Activated T-helper 1 cell treated with anti-CD3 and anti-CD28 coated beads, Interleukin-12 subunit alpha, Interleukin-12 subunit beta, Interleukin-2, Interleukin-4 antibody, amounts not matched to agents 30 ng/mL and 10 ng/mL and 1 ng/mL, durations not matched to agents 14 hours and 24 hours and 36 hours (primary cell): ENCODE data around the gene RP2. TPM values are rescaled to one million over a fixed set of nuclear protein-coding genes. Genes with fewer than 3 reads are reported as not detected.

ENCODE experiments used
- DNase-seq: peaks from one replicate; pipeline ENCODE4 v3.0.0; 2021; ENCODE audit warnings: low spot score
- H3K27ac Mint-ChIP-seq: one replicate; pipeline ENCODE4 v1.8.0; 2021; ENCODE audit warnings: mild to moderate bottlenecking, mixed read lengths
- H3K27me3 Mint-ChIP-seq: one replicate; pipeline ENCODE4 v1.8.0; 2022; ENCODE audit warnings: mild to moderate bottlenecking, moderate library complexity, mixed read lengths; ENCODE audit not compliant: insufficient read depth
- H3K36me3 Mint-ChIP-seq: one replicate; pipeline ENCODE4 v1.8.0; 2021; ENCODE audit warnings: low read depth, mixed read lengths
- H3K4me1 Mint-ChIP-seq: one replicate; pipeline ENCODE4 v1.8.0; 2021; ENCODE audit warnings: low read depth, mixed read lengths
- H3K4me3 Mint-ChIP-seq: one replicate; pipeline ENCODE4 v1.8.0; 2021; ENCODE audit warnings: mild to moderate bottlenecking, moderate library complexity, mixed read lengths
- H3K9me3 Mint-ChIP-seq: one replicate; pipeline ENCODE4 v1.8.0; 2021; ENCODE audit warnings: mixed read lengths
- intact Hi-C: fragments of 100-400 bp; cut with micrococcal nuclease; formaldehyde crosslinking; loops from one replicate; pipeline ENCODE4 v1.15.1; 2024
- total RNA-seq: library from RNA; stranded (reverse); gene quantifications from 2 replicates; pipeline ENCODE4 v1.2.3, GENCODE V29; 2022

Gene RP2
- 7.1 and 7.5 TPM in 2 replicates for total RNA-seq

DNA sequence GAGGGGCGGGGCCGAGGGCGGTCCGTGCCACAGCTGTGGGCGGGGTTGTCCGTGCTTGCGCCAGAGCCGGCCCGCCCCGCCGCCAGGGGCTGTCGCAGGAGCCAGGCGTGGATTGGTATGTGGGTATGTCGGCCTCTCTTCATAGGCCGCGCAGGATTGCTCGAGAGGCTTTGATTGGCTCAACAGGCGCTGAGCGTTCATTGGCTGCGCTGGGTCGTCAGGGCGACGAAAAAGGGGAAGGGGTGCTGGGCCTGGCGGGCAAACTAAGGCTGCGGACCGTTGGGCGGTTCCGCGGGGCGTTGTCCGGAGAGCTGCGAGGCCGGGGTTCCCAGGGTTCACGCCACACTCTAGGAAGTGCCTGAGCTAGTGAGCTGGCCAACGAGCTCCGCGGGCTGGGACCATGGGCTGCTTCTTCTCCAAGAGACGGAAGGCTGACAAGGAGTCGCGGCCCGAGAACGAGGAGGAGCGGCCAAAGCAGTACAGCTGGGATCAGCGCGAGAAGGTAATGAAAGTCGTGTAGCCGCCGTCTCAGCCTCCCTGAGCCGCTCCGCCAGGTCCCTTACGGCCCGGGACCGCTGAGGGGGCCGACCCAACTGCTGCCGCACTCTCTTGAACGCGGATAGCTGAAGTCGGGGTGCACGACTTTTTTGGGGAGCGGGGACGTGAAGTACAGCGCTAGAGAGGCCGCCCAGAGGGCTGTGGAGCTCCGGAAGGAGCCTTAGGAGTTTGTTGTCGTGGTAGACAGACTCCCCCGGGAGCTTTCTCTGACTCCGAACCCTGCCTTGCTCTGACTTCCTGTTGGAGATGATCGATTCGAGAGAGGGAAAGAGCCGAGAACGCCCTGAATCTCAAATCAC, at the start of gene RP2:
Gene RP2 (plus strand): TSS at position 343 of the 857 bp plus-strand sequence. CDS start 58 bp downstream, at position 401.
- peak within 1 kb of the TSS; percentile 89 for H3K27ac Mint-ChIP-seq
- peak; percentile 79 for DNase-seq

DNA sequence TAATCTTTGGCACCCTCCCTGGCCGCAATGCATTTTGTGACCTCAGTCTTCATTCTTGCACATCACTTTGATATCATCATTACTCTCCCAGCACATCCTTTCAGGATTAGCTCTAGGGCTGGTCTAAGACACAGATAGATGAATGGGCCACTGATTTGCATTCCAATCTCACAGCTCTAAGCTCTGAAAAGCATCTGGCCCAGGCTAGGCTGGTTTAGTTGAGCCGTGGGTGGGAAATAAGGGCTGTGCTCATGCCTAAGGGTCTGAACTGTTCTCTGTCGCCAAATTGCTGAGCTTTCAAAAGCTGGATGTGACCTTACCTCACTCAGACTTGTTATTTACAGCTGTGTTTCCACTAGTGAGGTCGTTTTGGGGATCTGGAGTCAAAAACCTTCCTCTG, 47.9 kb upstream of the RP2 start:
- peaks cover 18% of the 10 kb centered on the region for H3K4me1 Mint-ChIP-seq
- intact Hi-C loops: no loop called here

More for the DNA sequence above, at the start of gene RP2:
- Mint-ChIP-seq H3K36me3 (no peaks in the 10 kb centered on the region), H3K4me3 (peak within 1 kb of the TSS; percentile 96), H3K9me3 (no peaks in the 10 kb centered on the region), H3K4me1 (no peaks in the 10 kb centered on the region), H3K27me3 (peaks cover 4% of the 10 kb centered on the region)
- intact Hi-C loops: loop anchor here (1.0 to 10.0 kb wide), 8 partner anchors 44 to 1962 kb away; partner anchors contain the start of genes CDK16, CHST7, KDM6A and NDUFB11

DNA sequence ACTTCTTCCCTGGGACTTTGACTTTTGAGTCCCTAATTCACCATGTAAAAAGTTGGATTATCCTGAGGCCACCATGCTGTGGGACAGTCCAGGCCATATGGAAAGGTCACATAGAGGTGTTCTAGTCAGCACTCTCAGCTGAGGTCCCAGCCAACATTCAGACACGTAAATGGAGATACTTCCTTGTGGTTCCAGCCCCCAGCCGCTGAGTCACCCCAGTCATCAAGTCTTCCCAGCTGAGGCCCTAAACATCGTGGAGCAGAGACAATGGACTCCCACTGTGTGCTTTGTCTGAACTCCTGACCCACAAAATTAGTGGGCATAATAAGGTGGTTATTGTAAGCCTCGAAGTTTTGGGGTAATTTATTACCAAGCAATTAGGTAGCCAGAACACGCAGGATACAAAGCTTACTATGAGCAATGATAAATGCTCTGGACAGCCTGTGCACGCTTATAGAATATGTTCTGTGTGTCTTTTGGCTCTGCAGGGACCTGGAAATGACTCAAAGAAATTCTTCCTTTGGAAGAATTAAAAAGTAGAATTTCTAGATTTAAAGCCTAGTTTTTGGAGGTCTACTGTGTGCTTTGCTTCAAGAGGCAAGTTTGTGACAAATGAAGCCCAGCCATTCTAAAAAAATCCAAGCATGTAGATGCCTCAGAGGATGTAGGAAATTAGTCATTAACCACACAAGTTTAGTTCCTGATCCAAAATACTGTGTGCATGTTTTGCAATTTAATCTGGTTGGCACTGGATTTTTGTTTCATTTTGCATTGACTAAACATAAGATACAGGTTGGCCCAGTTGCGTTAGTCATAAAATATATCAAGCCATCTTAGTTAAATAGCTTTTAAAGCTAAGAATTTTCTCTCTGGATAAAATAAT, 44.7 kb upstream of the RP2 start:
- DNase-seq: no peak
- no peaks in the 10 kb centered on the region for H3K9me3 Mint-ChIP-seq
- H3K27me3 Mint-ChIP-seq: no peaks in the 10 kb centered on the region
- H3K27ac Mint-ChIP-seq: no peak overlapping the region
- no peaks in the 10 kb centered on the region for H3K36me3 Mint-ChIP-seq
- intact Hi-C loops: loop anchor here (1.0 to 5.0 kb wide), 3 partner anchors 33 to 220 kb away; partner anchors contain the start of genes CHST7, RP2 and SLC9A7
- no peak overlapping the region for H3K4me3 Mint-ChIP-seq
- peaks cover 18% of the 10 kb centered on the region for H3K4me1 Mint-ChIP-seq

More for the DNA sequence above, 47.9 kb upstream of the RP2 start:
- no peaks in the 10 kb centered on the region for H3K9me3 Mint-ChIP-seq
- no peaks in the 10 kb centered on the region for H3K27me3 Mint-ChIP-seq
- H3K27ac Mint-ChIP-seq: no peak overlapping the region
- no peak overlapping the region for H3K4me3 Mint-ChIP-seq
- no peaks in the 10 kb centered on the region for H3K36me3 Mint-ChIP-seq
- DNase-seq: no peak

DNA sequence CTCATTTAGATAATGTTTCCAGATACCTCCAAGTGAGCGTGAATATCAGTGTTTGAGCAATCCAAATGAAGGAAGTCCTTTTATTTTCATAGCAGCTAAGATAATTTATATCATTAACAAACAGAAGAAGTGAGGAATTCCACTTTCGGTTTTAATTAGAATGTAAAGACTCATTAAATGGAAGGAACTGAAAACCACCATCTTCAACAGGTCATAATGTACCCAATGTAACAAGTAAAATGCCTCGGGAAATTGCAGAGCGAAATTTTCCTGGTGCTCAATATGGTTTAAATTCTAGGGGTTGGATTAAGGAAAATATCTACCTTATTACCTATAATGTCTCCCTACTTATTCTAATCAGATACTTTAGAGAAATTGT, 44.0 kb upstream of the RP2 start:
- intact Hi-C loops: loop anchor here (1.0 to 5.0 kb wide), 3 partner anchors 33 to 220 kb away; partner anchors contain the start of genes CHST7, RP2 and SLC9A7
- Mint-ChIP-seq H3K27ac (no peak overlapping the region), H3K27me3 (no peaks in the 10 kb centered on the region), H3K9me3 (no peaks in the 10 kb centered on the region), H3K4me1 (peaks cover 18% of the 10 kb centered on the region), H3K36me3 (no peaks in the 10 kb centered on the region), H3K4me3 (no peak overlapping the region)
- no peak for DNase-seq

DNA sequence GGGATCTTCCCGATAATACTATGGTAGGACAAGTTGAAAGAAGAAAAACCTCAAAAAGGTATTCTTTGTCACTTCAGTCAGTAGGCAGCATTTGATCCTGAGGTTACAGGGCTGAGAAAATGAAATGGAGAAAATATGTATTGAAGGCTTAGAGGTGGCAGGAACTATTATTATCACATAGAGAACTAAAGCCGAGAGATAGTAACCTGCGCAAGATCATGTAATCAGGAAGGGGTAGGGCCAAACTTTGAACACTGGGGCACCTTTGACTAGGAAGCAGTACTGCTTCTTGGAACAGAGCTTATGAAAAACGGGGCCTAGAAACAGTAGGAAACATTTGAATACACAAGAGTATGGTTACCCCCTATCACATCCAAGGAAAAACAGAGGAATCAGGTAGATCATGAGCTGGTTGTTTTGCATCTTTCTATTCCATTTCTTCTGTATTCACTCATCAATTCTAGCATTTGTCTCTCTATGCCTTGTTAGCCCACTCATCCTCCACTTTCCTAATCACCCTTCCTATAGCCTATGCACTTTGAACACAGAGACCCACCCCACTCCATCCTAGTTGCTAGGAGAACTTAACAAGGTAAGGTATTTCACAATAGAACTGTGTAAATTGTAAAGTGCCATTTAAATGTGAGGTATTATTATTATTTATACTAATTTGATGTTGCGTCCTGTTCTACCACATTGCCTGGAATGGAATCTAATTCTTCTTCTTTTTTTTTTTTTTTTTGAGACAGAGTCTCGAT, 43.3 kb upstream of the RP2 start:
- DNase-seq: no peak
- peaks cover 18% of the 10 kb centered on the region for H3K4me1 Mint-ChIP-seq
- H3K4me3 Mint-ChIP-seq: no peak overlapping the region
- H3K27me3 Mint-ChIP-seq: no peaks in the 10 kb centered on the region
- no peaks in the 10 kb centered on the region for H3K36me3 Mint-ChIP-seq
- intact Hi-C loops: loop anchor here (2.0 to 5.0 kb wide), 2 partner anchors 43 to 221 kb away; partner anchors contain the start of genes CHST7 and RP2
- no peak overlapping the region for H3K27ac Mint-ChIP-seq
- no peaks in the 10 kb centered on the region for H3K9me3 Mint-ChIP-seq

DNA sequence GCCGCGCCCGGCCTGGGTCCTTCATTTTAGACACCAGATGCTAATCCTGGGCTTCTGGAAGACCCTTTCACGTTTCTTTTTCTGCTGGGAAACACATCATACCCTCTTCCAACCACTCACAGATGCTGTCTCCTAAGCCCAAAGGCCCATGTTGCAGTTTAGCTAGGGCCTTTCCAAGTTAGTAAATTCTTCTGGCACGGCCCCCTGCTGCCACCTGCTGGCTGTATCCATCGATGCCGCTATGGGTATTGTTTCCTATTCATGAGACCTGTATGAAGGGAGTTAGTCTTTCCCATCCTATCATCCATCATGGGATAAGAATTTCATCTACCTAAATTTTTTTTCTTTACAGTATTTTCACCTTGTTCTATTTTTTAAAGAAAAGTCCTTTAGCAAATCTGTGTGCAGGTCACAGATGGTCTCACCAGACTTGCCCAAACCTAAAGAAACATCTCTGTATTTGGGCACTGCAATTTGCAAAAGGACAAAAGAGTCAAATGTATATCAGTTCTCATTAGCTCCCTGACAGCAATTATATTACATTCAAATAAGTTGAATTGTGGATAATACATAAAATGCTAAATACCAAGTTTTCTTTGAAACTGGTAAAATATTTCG, 40.2 kb upstream of the RP2 start:
- Mint-ChIP-seq H3K36me3 (no peaks in the 10 kb centered on the region), H3K4me3 (no peak overlapping the region), H3K4me1 (peaks cover 18% of the 10 kb centered on the region), H3K27me3 (no peaks in the 10 kb centered on the region), H3K9me3 (no peaks in the 10 kb centered on the region), H3K27ac (no peak overlapping the region)
- intact Hi-C loops: loop anchor here (1.0 to 2.0 kb wide), 6 partner anchors 37 to 415 kb away; partner anchors contain the start of genes SLC9A7 and ZNF674
- peak; percentile 51 for DNase-seq

DNA sequence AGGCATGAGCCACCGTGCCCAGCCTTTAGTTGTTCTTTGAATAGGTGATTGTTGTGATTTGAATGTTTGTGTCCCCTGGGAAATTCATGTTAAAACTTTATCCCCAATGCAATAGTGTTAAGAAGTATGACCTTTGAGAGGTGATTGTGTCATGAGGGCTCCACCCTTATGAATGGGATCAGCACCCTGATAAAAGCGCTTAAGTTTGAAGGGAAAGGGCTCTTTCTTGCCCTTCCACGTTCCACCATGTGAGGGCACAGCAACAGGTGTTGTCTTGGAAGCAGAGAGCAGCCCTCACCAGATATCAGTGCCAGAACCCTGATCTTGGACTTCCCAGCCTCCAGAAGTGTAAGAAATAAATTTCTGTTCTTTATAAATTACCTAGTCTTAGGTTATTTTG, 33.7 kb upstream of the RP2 start:
- Mint-ChIP-seq H3K36me3 (no peaks in the 10 kb centered on the region), H3K9me3 (no peaks in the 10 kb centered on the region), H3K27ac (no peak overlapping the region), H3K27me3 (no peaks in the 10 kb centered on the region), H3K4me3 (no peak overlapping the region), H3K4me1 (no peaks in the 10 kb centered on the region)
- intact Hi-C loops: no loop called here
- DNase-seq: no peak

DNA sequence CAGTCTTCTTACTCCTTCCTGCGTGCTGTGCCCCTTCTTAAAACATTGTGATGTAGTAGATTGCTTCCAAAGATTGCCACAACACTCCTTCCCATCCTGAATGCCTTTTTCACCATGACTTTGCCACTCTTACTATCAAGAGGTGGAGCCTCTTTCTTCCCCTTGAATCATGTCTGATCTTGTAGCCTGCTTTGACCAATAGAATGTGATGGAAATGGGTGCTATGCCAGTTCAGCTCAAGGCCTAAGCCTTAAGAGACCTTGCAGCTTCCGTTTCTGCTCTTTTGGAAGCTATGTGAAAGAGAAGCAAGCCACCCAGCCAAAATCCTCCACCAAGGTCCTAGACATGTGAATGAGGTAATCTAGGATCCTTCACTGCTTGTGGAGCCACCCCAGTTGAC, 31.6 kb upstream of the RP2 start:
- Mint-ChIP-seq H3K36me3 (no peaks in the 10 kb centered on the region), H3K4me3 (no peak overlapping the region), H3K9me3 (no peaks in the 10 kb centered on the region), H3K4me1 (no peaks in the 10 kb centered on the region), H3K27me3 (peaks cover 3% of the 10 kb centered on the region), H3K27ac (no peak overlapping the region)
- DNase-seq: no peak
- intact Hi-C loops: no loop called here

DNA sequence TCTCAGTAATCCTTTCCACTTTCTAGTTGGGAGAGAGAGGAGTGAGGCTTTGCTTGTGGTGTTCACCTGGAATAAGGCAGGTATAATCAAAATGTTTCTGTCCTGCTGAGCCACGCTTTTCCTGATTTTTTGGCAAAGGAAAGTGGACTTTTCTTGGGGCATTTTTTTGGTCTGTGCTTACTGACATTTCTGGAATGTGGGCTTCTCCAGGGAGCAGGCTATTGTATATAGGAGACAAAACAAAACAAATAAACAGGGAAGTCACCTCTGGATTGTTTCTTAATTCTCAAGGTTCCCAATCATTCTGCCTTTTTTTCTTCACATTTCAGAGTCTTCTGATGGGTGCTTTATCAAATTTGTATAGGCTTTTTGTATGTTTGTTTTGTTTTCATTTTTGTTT, 25.7 kb upstream of the RP2 start:
- Mint-ChIP-seq H3K27me3 (peaks cover 8% of the 10 kb centered on the region), H3K36me3 (no peaks in the 10 kb centered on the region), H3K4me3 (no peak overlapping the region), H3K4me1 (no peaks in the 10 kb centered on the region), H3K27ac (no peak overlapping the region), H3K9me3 (no peaks in the 10 kb centered on the region)
- DNase-seq: no peak
- intact Hi-C loops: no loop called here

DNA sequence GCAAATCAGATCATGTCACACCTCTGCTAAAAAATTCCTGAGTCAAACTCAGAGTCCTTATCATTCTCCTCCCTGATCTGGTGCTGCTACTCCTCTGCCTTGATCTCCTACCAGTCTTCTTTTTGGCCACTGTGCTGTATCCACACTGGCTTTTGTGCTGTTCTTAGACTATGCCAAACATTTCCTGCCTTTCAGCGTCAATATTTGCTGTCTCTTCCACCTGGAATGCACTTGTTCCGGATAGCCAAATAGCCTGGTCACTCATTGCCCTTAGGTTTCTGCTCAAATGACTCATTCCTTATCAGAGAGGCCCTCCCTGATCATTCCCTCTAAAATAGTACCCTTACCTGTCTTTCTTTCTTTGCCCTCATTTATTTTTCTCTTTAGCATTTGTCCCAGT, 24.4 kb upstream of the RP2 start:
- no peaks in the 10 kb centered on the region for H3K4me1 Mint-ChIP-seq
- H3K36me3 Mint-ChIP-seq: no peaks in the 10 kb centered on the region
- intact Hi-C loops: no loop called here
- DNase-seq: no peak
- H3K27me3 Mint-ChIP-seq: peaks cover 8% of the 10 kb centered on the region
- no peak overlapping the region for H3K4me3 Mint-ChIP-seq
- H3K27ac Mint-ChIP-seq: no peak overlapping the region
- no peaks in the 10 kb centered on the region for H3K9me3 Mint-ChIP-seq

DNA sequence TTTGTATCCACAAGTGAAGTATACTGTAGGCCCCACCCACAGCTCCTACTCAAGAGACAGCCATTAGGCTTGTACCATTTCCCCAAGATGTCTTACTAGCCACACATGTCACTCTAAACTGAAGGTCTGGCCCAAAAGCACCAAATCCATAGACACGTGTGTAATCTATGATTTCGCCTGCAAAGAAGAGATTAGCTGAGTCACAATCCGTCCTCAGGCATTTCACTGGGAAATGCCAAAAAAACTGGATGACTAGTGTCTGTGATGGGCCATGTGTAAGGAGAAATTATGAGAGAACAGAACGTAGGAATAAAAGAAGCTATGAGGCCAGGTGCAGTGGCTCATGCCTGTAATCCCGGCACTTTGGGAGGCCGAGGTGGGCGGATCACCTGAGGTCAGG, 21.9 kb upstream of the RP2 start:
- H3K27me3 Mint-ChIP-seq: peaks cover 5% of the 10 kb centered on the region
- no peak overlapping the region for H3K27ac Mint-ChIP-seq
- DNase-seq: no peak
- no peaks in the 10 kb centered on the region for H3K36me3 Mint-ChIP-seq
- no peak overlapping the region for H3K4me3 Mint-ChIP-seq
- intact Hi-C loops: no loop called here
- no peaks in the 10 kb centered on the region for H3K4me1 Mint-ChIP-seq
- no peaks in the 10 kb centered on the region for H3K9me3 Mint-ChIP-seq

DNA sequence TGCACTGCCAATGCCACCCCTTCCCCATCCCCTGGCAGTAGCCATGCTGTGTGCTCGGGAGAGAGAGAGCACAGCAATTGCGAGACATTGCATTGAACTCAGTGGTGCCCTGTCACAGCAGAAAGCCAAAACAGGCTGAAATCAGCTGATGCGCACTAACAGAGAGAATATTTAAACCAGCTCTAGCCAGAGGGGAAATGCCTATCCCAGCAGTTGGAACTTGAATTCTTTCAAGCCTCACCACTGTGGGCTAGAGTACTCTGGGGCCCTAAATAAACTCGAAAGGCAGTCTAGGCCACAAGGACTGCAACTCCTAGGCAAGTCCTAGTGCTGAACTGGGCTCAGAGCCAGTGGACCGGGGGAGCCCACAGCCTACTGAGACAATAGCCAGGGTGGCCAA, 17.7 kb upstream of the RP2 start:
- no peak for DNase-seq
- H3K27me3 Mint-ChIP-seq: peaks cover 2% of the 10 kb centered on the region
- H3K4me3 Mint-ChIP-seq: no peak overlapping the region
- no peaks in the 10 kb centered on the region for H3K9me3 Mint-ChIP-seq
- H3K4me1 Mint-ChIP-seq: no peaks in the 10 kb centered on the region
- intact Hi-C loops: no loop called here
- H3K36me3 Mint-ChIP-seq: no peaks in the 10 kb centered on the region
- H3K27ac Mint-ChIP-seq: no peak overlapping the region
